Naive thymus-derived CD4-positive, alpha-beta T cell (primary cell): ENCODE results near the gene ISLR2. TPM values are rescaled to one million over a fixed set of nuclear protein-coding genes. Genes with fewer than 3 reads are reported as not detected.

ENCODE experiments used
- ATAC-seq: fragments of 150-1000 bp; cut with Tn5 transposase; 2 replicates; pipeline ENCODE4 v1.10.0; 2021; ENCODE audit warnings: mild to moderate bottlenecking, moderate library complexity
- CTCF ChIA-PET: fragments of 350-600 bp; sonication (Branson Sonifier 250); formaldehyde crosslinking; loops from one replicate; lab custom pipeline; 2021; ENCODE audit warnings: antibody characterized with exemption; lab: Charles Lee
- POLR2A ChIA-PET: fragments of 350-600 bp; sonication (Branson Sonifier 250); formaldehyde crosslinking; loops from one replicate; lab custom pipeline; 2021; ENCODE audit warnings: antibody characterized with exemption, inconsistent platforms; lab: Charles Lee
- DNase-seq, 9 donors: peaks; one replicate each; pipeline versions ENCODE4 v3.0.0 to v3.0.0-alpha.2; 2020 to 2022; ENCODE audit warnings: mixed read lengths in 1 of 9
- H3K27ac ChIP-seq: one replicate; pipeline ENCODE4 v1.7.0; 2013; ENCODE audit warnings: mild to moderate bottlenecking, low read depth, low read length, moderate library complexity
- H3K27me3 ChIP-seq, 2 donors: one replicate each; pipeline ENCODE4 v1.7.0; 2013; ENCODE audit warnings: low read length in 2 of 2, mild to moderate bottlenecking in 2 of 2, moderate library complexity in 2 of 2; ENCODE audit not compliant: control insufficient read depth in 2 of 2, insufficient read depth in 2 of 2
- H3K36me3 ChIP-seq, 3 experiments: 1 replicate in 2 of 3; 2 replicates in 1 of 3; pipeline ENCODE4 v1.7.0; 2013; ENCODE audit warnings: low read length in 3 of 3, mild to moderate bottlenecking in 3 of 3, moderate library complexity in 1 of 3; ENCODE audit not compliant: insufficient read depth in 3 of 3, control insufficient read depth in 2 of 3
- H3K4me1 ChIP-seq, 2 donors: one replicate each; pipeline ENCODE4 v1.7.0; 2013; ENCODE audit warnings: low read length in 2 of 2, mild to moderate bottlenecking in 2 of 2, moderate library complexity in 1 of 2; ENCODE audit not compliant: control insufficient read depth in 2 of 2, insufficient read depth in 2 of 2
- H3K4me3 ChIP-seq: 2 replicates; pipeline ENCODE4 v1.7.0; 2013; ENCODE audit warnings: mild to moderate bottlenecking, low read length
- H3K9me3 ChIP-seq, 3 experiments: 1 replicate in 2 of 3; 2 replicates in 1 of 3; pipeline ENCODE4 v1.7.0; 2013; ENCODE audit warnings: low read length in 3 of 3; ENCODE audit not compliant: control insufficient read depth in 2 of 3
- H3K27ac Mint-ChIP-seq, 9 donors: one replicate each; pipeline ENCODE4 v1.8.0; 2020 to 2022; ENCODE audit warnings: mixed read lengths in 9 of 9, mild to moderate bottlenecking in 8 of 9, moderate library complexity in 5 of 9, inconsistent platforms in 2 of 9
- H3K27me3 Mint-ChIP-seq, 5 donors: one replicate each; pipeline ENCODE4 v1.8.0; 2021 to 2022; ENCODE audit warnings: mixed read lengths in 5 of 5, mild to moderate bottlenecking in 1 of 5
- H3K36me3 Mint-ChIP-seq, 5 donors: one replicate each; pipeline ENCODE4 v1.8.0; 2020 to 2022; ENCODE audit warnings: mixed read lengths in 5 of 5, mild to moderate bottlenecking in 3 of 5, inconsistent platforms in 1 of 5
- H3K4me1 Mint-ChIP-seq, 7 donors: one replicate each; pipeline ENCODE4 v1.8.0; 2020 to 2022; ENCODE audit warnings: mixed read lengths in 7 of 7, mild to moderate bottlenecking in 3 of 7, inconsistent platforms in 1 of 7
- H3K4me3 Mint-ChIP-seq, 10 donors: one replicate each; pipeline ENCODE4 v1.8.0; 2020 to 2022; ENCODE audit warnings: mild to moderate bottlenecking in 10 of 10, mixed read lengths in 10 of 10, moderate library complexity in 6 of 10, inconsistent platforms in 2 of 10
- H3K9me3 Mint-ChIP-seq, 11 donors: one replicate each; pipeline ENCODE4 v1.8.0; 2020 to 2022; ENCODE audit warnings: mixed read lengths in 11 of 11, mild to moderate bottlenecking in 4 of 11, inconsistent platforms in 1 of 11, moderate library complexity in 1 of 11
- intact Hi-C, 2 donors: fragments of 100-400 bp; cut with micrococcal nuclease; formaldehyde crosslinking; loops; one replicate each; pipeline ENCODE4 v1.15.1; 2023
- polyA plus RNA-seq, 2 donors: library from polyadenylated mRNA; unstranded; fragments of 300-500 nt; fragmentation: Illumina TruSeq; gene quantifications; one replicate each; pipeline ENCODE4 v1.2.3, GENCODE V29; 2021
- total RNA-seq, 6 experiments: library from RNA in 5 of 6; stranded (reverse) in 5 of 6; gene quantifications; 1 replicate in 5 of 6; 2 replicates in 1 of 6; pipeline ENCODE4 v1.2.3 and lab custom pipeline; 2021 to 2026

ISLR2 gene
- total and polyA plus RNA-seq, 7 experiments from 2014 or later: not detected

- Histone ChIP-seq H3K36me3 (no peaks in the 10 kb centered on the region), H3K9me3 (no peaks in the 10 kb centered on the region), H3K4me3 (no peak overlapping the region), H3K4me1 (no peaks in the 10 kb centered on the region), H3K27me3 (no peaks in the 10 kb centered on the region), H3K27ac (no peak overlapping the region)
- intact Hi-C loops: no loop called here
- ATAC-seq: no peak
- Mint-ChIP-seq H3K4me1 (peaks cover 0 to 3% (median 0%) of the 10 kb centered on the region in 7 donors), H3K36me3 (no peaks in the 10 kb centered on the region), H3K9me3 (no peaks in the 10 kb centered on the region), H3K27me3 (peaks cover 0 to 4% (median 0%) of the 10 kb centered on the region in 5 donors), H3K27ac (no peak overlapping the region), H3K4me3 (no peak overlapping the region)
- CTCF ChIA-PET: no interaction called here
- POLR2A ChIA-PET: no interaction called here
- DNase-seq: no peak
These were observed 44.0 kb downstream of the ISLR2 start for GRCh38 chr15:74174219-74174957.

GRCh38 chr15:74174958-74175253, 44.5 kb downstream of the ISLR2 start:
- Histone ChIP-seq H3K4me1 (no peaks in the 10 kb centered on the region), H3K9me3 (no peaks in the 10 kb centered on the region), H3K4me3 (no peak overlapping the region), H3K27me3 (no peaks in the 10 kb centered on the region), H3K27ac (no peak overlapping the region), H3K36me3 (no peaks in the 10 kb centered on the region)
- intact Hi-C loops: no loop called here
- ATAC-seq: no peak
- no peaks in the 10 kb centered on the region for H3K36me3 Mint-ChIP-seq
- H3K27me3 Mint-ChIP-seq: peaks cover 0 to 4% (median 0%) of the 10 kb centered on the region in 5 donors
- POLR2A ChIA-PET: no interaction called here
- no peak overlapping the region for H3K27ac Mint-ChIP-seq
- peaks cover 0 to 3% (median 0%) of the 10 kb centered on the region in 7 donors for H3K4me1 Mint-ChIP-seq
- H3K4me3 Mint-ChIP-seq: no peak overlapping the region
- CTCF ChIA-PET: no interaction called here
- no peak for DNase-seq
- H3K9me3 Mint-ChIP-seq: no peaks in the 10 kb centered on the region

- H3K4me3 Mint-ChIP-seq: no peak overlapping the region
- intact Hi-C loops: no loop called here
These were observed 45.1 kb downstream of the ISLR2 start for GRCh38 chr15:74175271-74176191.

GRCh38 chr15:74176262-74177214, 46.2 kb downstream of the ISLR2 start:
- Histone ChIP-seq H3K27ac (no peak overlapping the region), H3K36me3 (no peaks in the 10 kb centered on the region), H3K4me3 (no peak overlapping the region), H3K9me3 (no peaks in the 10 kb centered on the region), H3K27me3 (no peaks in the 10 kb centered on the region), H3K4me1 (no peaks in the 10 kb centered on the region)
- DNase-seq: no peak
- intact Hi-C loops: no loop called here
- Mint-ChIP-seq H3K4me3 (no peak overlapping the region), H3K27me3 (peaks cover 0 to 7% (median 0%) of the 10 kb centered on the region in 5 donors), H3K9me3 (no peaks in the 10 kb centered on the region), H3K27ac (peak overlapping the region in 1 of 9 donors; percentile 71), H3K4me1 (peaks cover 0 to 2% (median 0%) of the 10 kb centered on the region in 7 donors), H3K36me3 (no peaks in the 10 kb centered on the region)
- ChIA-PET CTCF (interaction anchor here (0.6 kb wide), 1 partner anchor 305 kb away, joined by 3 read pairs; no protein-coding TSS in a partner anchor), POLR2A (no interaction called here)
- no peak for ATAC-seq

More at GRCh38 chr15:74175271-74176191, 45.1 kb downstream of the ISLR2 start:
- DNase-seq (no peak), ATAC-seq (no peak)
- H3K9me3 Mint-ChIP-seq: no peaks in the 10 kb centered on the region
- peak overlapping the region in 1 of 9 donors; percentile 71 for H3K27ac Mint-ChIP-seq
- Histone ChIP-seq H3K4me3 (no peak overlapping the region), H3K9me3 (no peaks in the 10 kb centered on the region), H3K36me3 (no peaks in the 10 kb centered on the region), H3K27ac (no peak overlapping the region), H3K4me1 (no peaks in the 10 kb centered on the region), H3K27me3 (no peaks in the 10 kb centered on the region)
- peaks cover 0 to 5% (median 0%) of the 10 kb centered on the region in 5 donors for H3K27me3 Mint-ChIP-seq
- POLR2A ChIA-PET: no interaction called here
- H3K36me3 Mint-ChIP-seq: no peaks in the 10 kb centered on the region
- CTCF ChIA-PET: no interaction called here
- H3K4me1 Mint-ChIP-seq: peaks cover 0 to 2% (median 0%) of the 10 kb centered on the region in 7 donors

- no peak for DNase-seq
- Mint-ChIP-seq H3K9me3 (no peaks in the 10 kb centered on the region), H3K4me3 (no peak overlapping the region), H3K27ac (no peak overlapping the region), H3K4me1 (peaks cover 0 to 2% (median 0%) of the 10 kb centered on the region in 7 donors), H3K27me3 (peaks cover 0 to 7% (median 0%) of the 10 kb centered on the region in 5 donors), H3K36me3 (no peaks in the 10 kb centered on the region)
- ChIA-PET CTCF (no interaction called here), POLR2A (no interaction called here)
- Histone ChIP-seq H3K27me3 (no peaks in the 10 kb centered on the region), H3K9me3 (no peaks in the 10 kb centered on the region), H3K4me3 (no peak overlapping the region), H3K27ac (no peak overlapping the region), H3K4me1 (no peaks in the 10 kb centered on the region), H3K36me3 (no peaks in the 10 kb centered on the region)
- ATAC-seq: no peak
- intact Hi-C loops: no loop called here
These were observed 48.1 kb downstream of the ISLR2 start for GRCh38 chr15:74178326-74179100.
